ENCODE results near the gene SLC15A2.

The SLC15A2 gene

GRCh38 chr3:121979246-121979645, 85.0 kb downstream of the SLC15A2 start:
- H3K4me3 ChIP-seq (replicated peaks; ENCODE audit: low read depth, low read length), result no peak overlapping the region
- no peak for DNase-seq (ENCODE audit: low read depth)
- TF ChIP-seq CTCF (IDR thresholded peaks at IDR 0.05; ENCODE audit: low read length, missing control alignments), result no peak

GRCh38 chr3:121979734-121980449, 85.7 kb downstream of the SLC15A2 start:
- TF ChIP-seq CTCF (IDR thresholded peaks at IDR 0.05; ENCODE audit: low read length, missing control alignments), result no peak
- H3K4me3 ChIP-seq (replicated peaks; ENCODE audit: low read depth, low read length), result no peak overlapping the region
- DNase-seq (ENCODE audit: low read depth), result no peak

- no peak for DNase-seq (ENCODE audit: low read depth)
- no peak for TF ChIP-seq CTCF (IDR thresholded peaks at IDR 0.05; ENCODE audit: low read length, missing control alignments)
Measured at GRCh38 chr3:121980450-121980796, 86.2 kb downstream of the SLC15A2 start.

GRCh38 chr3:121981473-121981872, 87.3 kb downstream of the SLC15A2 start:
- TF ChIP-seq CTCF (IDR thresholded peaks at IDR 0.05; ENCODE audit: low read length, missing control alignments), result no peak
- no peak overlapping the region for H3K4me3 ChIP-seq (replicated peaks; ENCODE audit: low read depth, low read length)
- no peak for DNase-seq (ENCODE audit: low read depth)

More at GRCh38 chr3:121980450-121980796, 86.2 kb downstream of the SLC15A2 start:
- no peak overlapping the region for H3K4me3 ChIP-seq (replicated peaks; ENCODE audit: low read depth, low read length)

- no peak overlapping the region for H3K4me3 ChIP-seq (replicated peaks; ENCODE audit: low read depth, low read length)
- DNase-seq (ENCODE audit: low read depth), result no peak
- TF ChIP-seq CTCF (IDR thresholded peaks at IDR 0.05; ENCODE audit: low read length, missing control alignments), result no peak
Measured at GRCh38 chr3:121985846-121986245, 91.6 kb downstream of the SLC15A2 start.

- DNase-seq (ENCODE audit: low read depth), result no peak
- no peak for TF ChIP-seq CTCF (IDR thresholded peaks at IDR 0.05; ENCODE audit: low read length, missing control alignments)
- H3K4me3 ChIP-seq (replicated peaks; ENCODE audit: low read depth, low read length), result no peak overlapping the region
Measured at GRCh38 chr3:121988146-121988545, 93.9 kb downstream of the SLC15A2 start.

GRCh38 chr3:121989943-121990342, 95.7 kb downstream of the SLC15A2 start:
- H3K4me3 ChIP-seq (replicated peaks; ENCODE audit: low read depth, low read length), result no peak overlapping the region
- peak; percentile 32 for DNase-seq (ENCODE audit: low read depth)
- TF ChIP-seq CTCF (IDR thresholded peaks at IDR 0.05; ENCODE audit: low read length, missing control alignments), result no peak

All from fibroblast of pulmonary artery (primary cell).